Skeletal muscle tissue (tissue), 4 donors: ENCODE measurements around the gene TIAL1. TPM values are rescaled to one million over a fixed set of nuclear protein-coding genes. Genes with fewer than 3 reads are reported as not detected.

Experiments
- H3K27ac ChIP-seq: one replicate; pipeline ENCODE4 v1.7.0; 2013; ENCODE audit warnings: mild to moderate bottlenecking, low read depth, low read length, inconsistent platforms
- H3K27me3 ChIP-seq, 3 donors: one replicate each; pipeline ENCODE4 v1.7.0; 2013; ENCODE audit warnings: low read length in 3 of 3; ENCODE audit not compliant: control insufficient read depth in 3 of 3, insufficient read depth in 3 of 3
- H3K36me3 ChIP-seq, 3 donors: one replicate each; pipeline ENCODE4 v1.7.0; 2013; ENCODE audit warnings: low read length in 3 of 3; ENCODE audit not compliant: control insufficient read depth in 3 of 3, insufficient read depth in 3 of 3
- H3K4me1 ChIP-seq, 3 donors: one replicate each; pipeline ENCODE4 v1.7.0; 2013; ENCODE audit warnings: low read length in 3 of 3, mild to moderate bottlenecking in 3 of 3; ENCODE audit not compliant: control insufficient read depth in 3 of 3, insufficient read depth in 3 of 3
- H3K4me3 ChIP-seq, 3 donors: one replicate each; pipeline ENCODE4 v1.7.0; 2013; ENCODE audit warnings: low read length in 3 of 3
- H3K9ac ChIP-seq, 3 donors: one replicate each; pipeline ENCODE4 v1.7.0; 2013; ENCODE audit warnings: low read length in 3 of 3, mild to moderate bottlenecking in 3 of 3, moderate library complexity in 2 of 3, low read depth in 1 of 3
- H3K9me3 ChIP-seq, 3 donors: one replicate each; pipeline ENCODE4 v1.7.0; 2013; ENCODE audit warnings: low read length in 3 of 3; ENCODE audit not compliant: control insufficient read depth in 3 of 3
- total RNA-seq: library from RNA; depleted of rRNA; stranded (reverse); fragments of >200 nt; gene quantifications from one replicate; pipeline ENCODE4 v1.2.3, GENCODE V29; 2014
- donor health status: Osteomylitis.

The TIAL1 gene
- total RNA-seq, 1 donor from 2014 or later, result 39.1 TPM

DNA sequence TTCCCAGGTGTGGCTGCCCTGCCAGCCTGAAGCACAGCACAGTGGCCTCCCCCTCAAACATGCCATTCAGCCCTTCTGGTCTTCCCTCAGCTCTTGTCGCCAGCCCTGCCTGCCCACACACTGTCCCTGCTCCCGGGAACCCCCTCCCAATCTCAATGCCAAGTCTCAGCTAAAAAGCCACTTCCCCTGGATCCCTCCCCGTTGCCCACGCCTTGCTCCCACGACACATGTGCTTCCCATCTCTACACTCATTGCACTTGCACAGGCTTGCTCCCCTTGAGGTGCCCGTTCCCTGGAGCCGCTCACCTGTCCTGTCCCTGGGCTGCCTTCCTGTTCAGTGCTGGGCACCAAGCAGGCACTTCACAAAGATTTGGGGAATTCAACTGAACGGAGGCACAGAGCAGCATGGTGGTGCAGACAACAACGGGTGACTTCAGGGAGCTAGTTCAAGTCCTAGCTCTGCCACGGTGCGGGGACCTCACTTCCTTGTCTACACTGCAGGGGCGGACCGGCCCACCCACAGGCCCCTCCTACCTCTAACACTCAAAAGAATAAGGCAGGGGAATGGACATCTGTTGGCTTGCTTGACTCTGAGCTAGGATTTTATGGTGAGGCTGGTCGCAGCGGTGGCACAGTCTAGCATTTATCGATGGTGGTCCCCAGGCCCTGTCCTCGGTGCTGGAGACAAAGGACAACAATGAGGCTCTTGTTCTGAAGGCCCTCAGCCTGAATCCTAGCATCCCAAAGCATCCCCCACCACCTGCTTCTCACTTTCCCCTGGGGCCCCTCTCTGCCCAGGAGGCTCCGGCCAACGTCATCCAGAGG is 72.7 kb downstream of the TIAL1 start:
- H3K36me3 ChIP-seq, result peaks cover 0 to 10% (median 2%) of the 10 kb centered on the region in 3 donors
- H3K9ac ChIP-seq, result no peak overlapping the region
- H3K9me3 ChIP-seq, result no peaks in the 10 kb centered on the region

More for the DNA sequence above, 72.7 kb downstream of the TIAL1 start:
- no peak overlapping the region for H3K27ac ChIP-seq
- H3K4me1 ChIP-seq, result peaks cover 0 to 5% (median 0%) of the 10 kb centered on the region in 3 donors
- H3K4me3 ChIP-seq, result no peak overlapping the region
- H3K27me3 ChIP-seq, result peaks cover 0 to 3% (median 0%) of the 10 kb centered on the region in 3 donors

Other genes with a start within 250 kb of the TIAL1 start
- gene RGS10, start 54.2 kb downstream of the TIAL1 start, total RNA-seq, result 39.7 TPM
- gene BAG3, start 54.4 kb upstream of the TIAL1 start, total RNA-seq, result 4.7 TPM
- 11.5 TPM for gene INPP5F, start 129.1 kb upstream of the TIAL1 start, total RNA-seq